GM19328 (cell line): ENCODE measurements around the gene LSP1.
"Not testable (repeated sequence)": the region's sequence is repeated elsewhere in the genome, so short reads cannot be mapped to it uniquely, and the experiment has no call there.

Experiments used
- ATAC-seq: cut with Tn5 transposase; IDR thresholded peaks from one replicate; pipeline ENCODE4 v1.9.1; 2021; ENCODE audit warnings: mild to moderate bottlenecking, moderate library complexity; ENCODE audit not compliant: unreplicated experiment

Gene LSP1

GRCh38 chr11:1875093-1875850 is 22.4 kb downstream of the LSP1 start:
- ATAC-seq = no peak

- ATAC-seq = not testable (repeated sequence)
These were observed 23.0 kb downstream of the LSP1 start for GRCh38 chr11:1875851-1876301.

DNA sequence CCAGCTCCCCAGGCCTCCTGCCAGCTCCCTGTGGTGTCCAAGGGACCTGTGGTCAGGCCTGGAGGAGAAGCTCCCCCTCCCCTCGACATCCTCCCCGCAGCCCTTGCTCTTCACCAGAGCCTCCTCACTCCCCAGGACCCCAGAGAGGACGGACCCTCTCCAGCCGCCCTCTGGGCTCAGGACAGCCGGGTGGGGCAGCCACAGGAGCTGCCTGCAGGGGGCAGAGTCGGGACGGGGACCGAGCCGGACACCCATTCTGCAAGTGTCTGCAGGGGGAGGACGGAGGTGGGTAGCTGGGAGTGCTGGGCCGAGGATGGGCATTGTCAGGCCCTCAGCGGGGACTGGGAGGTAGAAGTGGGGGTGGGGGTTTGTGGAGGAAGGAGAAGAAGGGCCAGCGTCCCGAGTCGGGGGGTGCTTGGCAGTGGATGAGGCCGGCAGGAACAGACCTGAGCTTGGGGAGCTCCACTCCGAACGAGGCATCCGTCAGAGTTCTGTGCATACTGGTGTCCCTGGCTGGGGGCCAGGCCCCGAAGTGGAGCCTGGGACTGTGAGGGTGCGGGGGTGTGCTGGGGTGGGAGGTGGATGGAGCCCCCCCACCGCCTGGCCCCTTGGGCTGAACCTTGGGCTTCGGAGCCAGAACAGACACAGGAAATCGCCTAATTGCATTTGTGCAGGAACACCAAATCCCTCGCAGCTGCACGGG is 23.6 kb downstream of the LSP1 start:
- no peak for ATAC-seq

- ATAC-seq = no peak
These were observed 24.6 kb downstream of the LSP1 start for GRCh38 chr11:1877211-1878136.

DNA sequence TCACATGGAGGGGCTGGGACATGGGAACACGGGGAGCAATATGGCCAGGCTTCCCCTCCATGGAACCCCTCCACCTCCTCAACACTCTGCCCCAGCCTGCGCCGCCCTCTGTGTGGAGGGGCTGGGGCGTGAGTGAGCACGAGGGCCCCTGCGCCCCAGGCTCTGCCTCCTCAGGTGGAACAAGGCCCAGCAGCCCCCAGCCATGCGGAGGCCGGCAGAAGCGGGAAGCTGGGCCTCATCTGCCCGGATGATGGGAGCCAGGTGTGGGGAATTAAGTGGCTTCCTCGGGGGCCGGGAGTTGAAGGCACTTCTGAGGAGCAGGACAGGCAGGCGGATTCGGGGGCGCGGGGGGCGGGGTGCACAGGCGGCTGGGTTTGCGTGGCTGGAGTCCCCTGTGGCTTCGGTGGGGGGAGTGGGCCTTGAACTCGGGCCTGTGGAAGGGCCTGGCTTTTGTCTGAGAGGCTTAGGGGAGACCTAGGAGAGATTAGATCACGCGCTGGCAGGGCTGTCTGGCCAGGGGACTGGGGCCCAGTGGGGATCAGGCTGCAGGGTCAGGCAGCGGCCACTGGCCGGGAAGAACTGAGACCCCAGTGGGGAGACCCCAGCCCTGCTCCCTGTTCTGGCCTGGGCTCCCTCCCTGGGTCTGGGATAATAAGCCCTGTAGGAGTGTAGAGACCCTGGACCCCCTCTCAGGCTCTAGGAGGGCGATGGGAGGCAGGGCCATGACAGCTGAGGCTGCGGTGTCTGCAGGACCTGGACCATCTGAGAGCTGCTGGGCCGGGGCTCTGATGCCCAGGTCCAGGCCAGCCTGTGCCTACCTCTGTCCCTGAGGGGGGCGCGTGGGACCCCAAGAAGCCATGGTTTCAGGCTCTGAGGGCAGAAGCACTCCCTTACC is 25.5 kb downstream of the LSP1 start:
- no peak for ATAC-seq

DNA sequence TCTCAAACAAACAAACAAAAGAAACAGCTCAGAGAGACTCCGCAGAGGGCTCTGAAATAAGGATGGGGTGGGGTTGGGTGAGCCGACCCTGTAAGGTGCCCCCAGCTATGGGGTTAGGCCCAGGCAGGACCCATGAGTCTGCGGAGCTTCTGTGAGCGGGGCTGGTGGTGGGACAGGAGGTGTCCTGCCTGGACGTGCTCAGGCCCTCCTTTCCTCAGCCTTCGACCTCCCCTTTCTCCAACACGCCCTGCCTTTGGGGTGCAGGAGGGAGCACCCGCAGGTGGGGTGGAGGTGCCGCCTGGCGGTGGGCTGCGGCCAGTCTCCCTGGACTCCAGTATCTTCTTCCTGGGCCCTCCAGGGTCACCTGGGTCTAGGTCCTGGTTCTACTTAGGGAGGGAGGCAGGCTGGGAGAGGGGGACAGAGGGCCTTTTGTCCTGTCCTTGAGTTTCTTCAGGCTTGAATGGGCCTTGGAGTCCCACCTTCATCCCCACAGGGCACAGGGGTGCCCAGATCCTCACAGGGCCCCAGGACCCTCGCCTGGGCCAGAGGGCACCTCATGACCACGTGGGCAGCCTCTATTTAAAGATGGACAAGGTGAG is 26.6 kb downstream of the LSP1 start:
- no peak for ATAC-seq

GRCh38 chr11:1879941-1880720 is 27.2 kb downstream of the LSP1 start:
- no peak for ATAC-seq

DNA sequence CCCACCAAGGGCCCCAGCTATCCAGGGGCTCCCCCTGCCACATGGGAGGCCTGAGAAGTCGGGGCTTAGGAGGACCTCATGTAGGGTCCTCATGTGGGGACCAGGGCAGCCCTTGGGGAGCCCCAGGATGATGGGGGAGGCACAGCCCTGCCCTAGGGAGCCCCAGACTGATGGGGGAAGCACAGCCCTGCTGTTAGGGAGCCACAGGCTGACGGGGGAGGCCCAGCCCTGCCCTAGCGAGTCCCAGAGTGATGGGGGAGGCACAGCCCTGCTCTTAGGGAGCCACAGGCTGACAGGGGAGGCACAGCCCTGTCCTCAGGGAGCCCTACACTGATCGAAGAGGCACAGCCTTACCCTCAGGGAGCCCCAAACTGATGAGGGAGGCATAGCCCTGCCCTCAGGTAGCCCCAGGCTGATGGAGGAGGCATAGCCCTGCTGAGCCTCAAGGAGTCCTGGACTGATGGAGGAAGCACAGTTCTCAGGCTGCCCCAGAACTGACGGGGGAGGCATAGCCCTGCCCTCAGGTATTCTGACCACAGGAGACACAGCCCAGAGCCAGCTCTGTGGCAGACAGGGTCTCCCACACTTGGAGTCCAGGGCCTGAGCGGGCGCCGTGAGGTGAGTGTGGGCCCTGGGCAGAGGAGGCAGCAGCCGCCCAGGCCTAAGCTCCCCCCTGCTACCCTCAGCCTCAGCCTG is 28.0 kb downstream of the LSP1 start:
- no peak for ATAC-seq

GRCh38 chr11:1881442-1882264 is 28.8 kb downstream of the LSP1 start:
- no peak for ATAC-seq

- ATAC-seq = no peak
These were observed 29.7 kb downstream of the LSP1 start for GRCh38 chr11:1882265-1883238.

DNA sequence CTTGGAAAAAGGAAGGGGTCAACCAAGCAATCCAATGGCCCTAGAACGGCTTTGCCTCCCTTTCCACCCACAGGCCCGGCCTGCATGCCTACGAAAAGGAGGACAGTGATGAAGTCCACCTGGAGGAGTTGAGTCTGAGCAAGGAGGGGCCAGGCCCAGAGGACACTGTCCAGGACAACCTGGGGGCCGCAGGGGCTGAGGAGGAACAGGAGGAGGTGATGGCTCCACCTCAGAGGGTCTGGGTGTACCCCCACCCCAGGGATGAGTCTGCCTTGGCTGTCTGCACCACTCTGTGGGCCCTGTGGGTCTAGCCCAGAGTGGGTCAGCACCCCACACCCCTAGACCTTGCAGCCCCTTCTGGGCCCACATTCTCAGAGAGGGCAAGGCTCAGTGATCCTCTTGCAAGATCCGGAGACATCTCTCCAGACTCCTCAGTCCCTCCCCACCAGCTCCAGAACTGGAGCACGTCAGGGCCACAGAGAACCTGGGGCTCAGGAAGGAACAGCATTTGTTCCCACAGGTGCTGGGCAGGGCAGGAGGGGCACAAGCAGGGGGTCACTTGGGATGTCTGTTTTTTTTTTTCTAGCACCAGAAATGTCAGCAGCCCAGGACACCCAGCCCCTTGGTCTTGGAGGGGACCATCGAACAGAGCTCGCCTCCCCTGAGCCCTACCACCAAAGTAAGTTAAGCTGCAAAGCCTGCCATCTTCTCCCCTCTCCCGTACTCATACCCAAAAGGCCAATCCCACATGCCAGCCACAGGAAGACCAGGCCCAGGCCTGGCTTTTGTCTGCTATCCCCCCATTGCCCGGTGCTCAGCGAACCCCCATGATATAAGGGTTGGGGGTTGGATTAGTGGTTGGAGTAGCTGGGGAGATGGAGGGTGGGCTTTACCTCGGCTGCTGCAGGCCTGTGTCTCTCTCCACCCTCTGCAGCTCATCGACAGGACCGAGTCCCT is 30.7 kb downstream of the LSP1 start:
- ATAC-seq = no peak

GRCh38 chr11:1884303-1884700 is 31.4 kb downstream of the LSP1 start:
- no peak for ATAC-seq

GRCh38 chr11:1886551-1886950 is 33.7 kb downstream of the LSP1 start:
- not testable (repeated sequence) for ATAC-seq

DNA sequence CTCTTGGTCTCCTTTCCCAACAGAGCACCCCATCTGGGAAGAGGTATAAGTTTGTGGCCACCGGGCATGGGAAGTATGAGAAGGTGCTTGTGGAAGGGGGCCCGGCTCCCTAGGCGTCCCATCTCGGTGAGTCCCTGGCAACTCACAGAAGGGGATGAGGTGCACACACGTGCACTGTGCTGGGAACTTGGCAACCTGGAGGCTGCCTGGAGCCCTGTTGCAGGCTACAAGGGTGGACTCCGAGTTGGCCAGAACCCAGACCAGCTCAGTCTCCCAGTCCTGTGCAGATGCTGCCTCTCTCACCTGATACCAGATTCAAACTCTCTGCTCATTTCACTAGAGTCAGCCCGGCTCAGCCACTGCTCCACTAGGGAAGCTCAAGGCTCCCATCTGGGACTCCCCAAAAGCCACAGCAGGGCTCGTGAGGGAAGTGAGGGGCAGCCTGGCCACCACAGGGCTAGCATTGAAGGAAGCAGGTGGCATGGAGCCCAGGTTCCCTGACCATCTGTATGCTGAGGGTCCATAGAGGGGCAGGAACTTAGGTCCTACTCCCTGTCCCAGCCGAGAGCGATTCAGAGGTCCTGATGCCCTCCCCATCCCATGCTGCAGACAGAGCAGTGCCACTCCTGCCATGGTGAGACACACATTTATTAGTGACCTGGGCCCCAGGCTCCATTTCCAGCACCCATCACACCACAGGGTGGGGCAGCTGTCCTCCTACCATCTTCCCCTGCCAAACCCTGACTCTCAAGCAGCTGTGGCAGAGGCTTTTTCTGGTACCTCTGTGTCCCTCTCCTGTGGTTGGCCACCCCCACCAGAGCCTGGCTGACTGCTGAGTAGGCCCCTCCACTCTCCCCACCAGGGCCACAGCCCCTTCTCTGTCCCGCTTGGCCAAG is 34.8 kb downstream of the LSP1 start:
- no peak for ATAC-seq
